NB4 (cell line): ENCODE measurements around the gene PTPN9.
A peak's percentile ranks its signal among the peaks of the same experiment; 100 is the strongest.

Source experiments
- DNase-seq: peaks from one replicate; pipeline ENCODE4 v3.0.0; 2010; ENCODE audit warnings: low read depth
- H3K4me3 ChIP-seq: one replicate; pipeline ENCODE4 v1.5.1; 2011; ENCODE audit warnings: mild to moderate bottlenecking, low read depth, low read length, moderate library complexity
- MYC ChIP-seq: IDR thresholded peaks from 2 replicates; pipeline ENCODE4 v1.6.1; 2011; ENCODE audit warnings: low read depth, low read length
- POLR2A ChIP-seq: IDR thresholded peaks from 2 replicates; pipeline ENCODE4 v1.6.1; 2011; ENCODE audit warnings: mild to moderate bottlenecking; ENCODE audit not compliant: insufficient read length; ENCODE audit errors: extremely low read depth
- TF ChIP-seq, protein P1 (sequence below): IDR thresholded peaks from one replicate; pipeline ENCODE4 v1.5.1; 2012; ENCODE audit warnings: low read depth, low read length
- TF ChIP-seq, protein P2 (sequence below): IDR thresholded peaks from 2 replicates; pipeline ENCODE4 v1.6.1; 2011; ENCODE audit warnings: low read depth, low read length

Gene PTPN9

DNA sequence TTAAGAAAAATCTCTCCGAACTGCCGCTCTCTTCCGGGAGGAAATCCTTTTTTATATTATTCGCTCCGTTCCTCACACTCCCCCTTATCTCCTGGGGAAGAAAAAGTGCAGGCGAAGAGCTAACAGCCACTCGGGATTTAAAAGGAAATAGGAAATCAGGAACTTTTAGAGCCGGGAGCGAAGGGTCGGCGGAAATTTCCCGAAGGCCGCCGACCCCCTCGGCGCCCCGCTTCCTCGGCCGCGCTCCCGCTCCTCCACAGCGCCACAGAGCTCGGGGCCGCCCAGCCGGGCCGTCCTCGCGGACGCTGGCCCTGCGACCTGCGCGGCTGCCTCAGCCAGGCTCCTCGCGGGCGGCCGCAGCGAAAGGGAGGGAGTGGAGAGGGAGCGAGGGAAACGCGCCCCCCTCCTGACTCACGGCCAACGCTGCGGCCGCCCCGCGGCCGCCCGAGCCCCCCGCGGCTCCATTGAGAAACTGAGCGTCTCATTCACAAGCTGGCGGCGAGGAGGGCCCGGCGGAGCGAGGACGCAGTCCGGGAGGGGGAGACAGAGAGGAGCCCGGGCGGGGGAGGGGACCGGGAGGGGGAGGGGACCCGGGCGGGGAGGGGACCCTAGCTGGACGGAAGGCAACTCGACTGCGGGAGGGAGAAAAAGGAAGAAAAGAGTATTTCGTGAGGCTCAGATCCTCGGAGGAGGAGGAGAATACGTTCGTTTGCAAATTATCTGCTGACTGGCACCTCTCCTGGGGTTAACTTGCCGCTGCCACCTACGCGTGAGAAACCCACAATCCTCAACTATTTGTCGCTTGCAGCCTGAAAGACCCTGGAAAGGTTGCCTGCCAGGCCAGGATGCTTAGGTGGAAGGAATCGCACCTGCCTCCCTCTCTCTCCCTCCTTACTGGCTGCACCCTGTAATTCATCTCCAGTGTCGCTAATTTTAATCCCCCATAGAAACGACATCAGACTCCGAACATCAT is at the start of gene PTPN9:
TSS of gene PTPN9 (minus strand) at position 368 of the 973 bp plus-strand sequence. CDS start 539 bp downstream, outside the sequence.
- DNase-seq, result peak; percentile 95
- peak within 1 kb of the TSS; percentile 87 for H3K4me3 ChIP-seq
- TF ChIP-seq, protein P1, sequence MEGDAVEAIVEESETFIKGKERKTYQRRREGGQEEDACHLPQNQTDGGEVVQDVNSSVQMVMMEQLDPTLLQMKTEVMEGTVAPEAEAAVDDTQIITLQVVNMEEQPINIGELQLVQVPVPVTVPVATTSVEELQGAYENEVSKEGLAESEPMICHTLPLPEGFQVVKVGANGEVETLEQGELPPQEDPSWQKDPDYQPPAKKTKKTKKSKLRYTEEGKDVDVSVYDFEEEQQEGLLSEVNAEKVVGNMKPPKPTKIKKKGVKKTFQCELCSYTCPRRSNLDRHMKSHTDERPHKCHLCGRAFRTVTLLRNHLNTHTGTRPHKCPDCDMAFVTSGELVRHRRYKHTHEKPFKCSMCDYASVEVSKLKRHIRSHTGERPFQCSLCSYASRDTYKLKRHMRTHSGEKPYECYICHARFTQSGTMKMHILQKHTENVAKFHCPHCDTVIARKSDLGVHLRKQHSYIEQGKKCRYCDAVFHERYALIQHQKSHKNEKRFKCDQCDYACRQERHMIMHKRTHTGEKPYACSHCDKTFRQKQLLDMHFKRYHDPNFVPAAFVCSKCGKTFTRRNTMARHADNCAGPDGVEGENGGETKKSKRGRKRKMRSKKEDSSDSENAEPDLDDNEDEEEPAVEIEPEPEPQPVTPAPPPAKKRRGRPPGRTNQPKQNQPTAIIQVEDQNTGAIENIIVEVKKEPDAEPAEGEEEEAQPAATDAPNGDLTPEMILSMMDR, result peak; percentile 20
- TF ChIP-seq, protein P2, sequence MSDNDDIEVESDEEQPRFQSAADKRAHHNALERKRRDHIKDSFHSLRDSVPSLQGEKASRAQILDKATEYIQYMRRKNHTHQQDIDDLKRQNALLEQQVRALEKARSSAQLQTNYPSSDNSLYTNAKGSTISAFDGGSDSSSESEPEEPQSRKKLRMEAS, result peak; percentile 37; the same call in 1 of the 2 replicates
- TF ChIP-seq POLR2A, result peak; percentile 73
- TF ChIP-seq MYC, result peak; percentile 3; the same call in 1 of the 2 replicates

DNA sequence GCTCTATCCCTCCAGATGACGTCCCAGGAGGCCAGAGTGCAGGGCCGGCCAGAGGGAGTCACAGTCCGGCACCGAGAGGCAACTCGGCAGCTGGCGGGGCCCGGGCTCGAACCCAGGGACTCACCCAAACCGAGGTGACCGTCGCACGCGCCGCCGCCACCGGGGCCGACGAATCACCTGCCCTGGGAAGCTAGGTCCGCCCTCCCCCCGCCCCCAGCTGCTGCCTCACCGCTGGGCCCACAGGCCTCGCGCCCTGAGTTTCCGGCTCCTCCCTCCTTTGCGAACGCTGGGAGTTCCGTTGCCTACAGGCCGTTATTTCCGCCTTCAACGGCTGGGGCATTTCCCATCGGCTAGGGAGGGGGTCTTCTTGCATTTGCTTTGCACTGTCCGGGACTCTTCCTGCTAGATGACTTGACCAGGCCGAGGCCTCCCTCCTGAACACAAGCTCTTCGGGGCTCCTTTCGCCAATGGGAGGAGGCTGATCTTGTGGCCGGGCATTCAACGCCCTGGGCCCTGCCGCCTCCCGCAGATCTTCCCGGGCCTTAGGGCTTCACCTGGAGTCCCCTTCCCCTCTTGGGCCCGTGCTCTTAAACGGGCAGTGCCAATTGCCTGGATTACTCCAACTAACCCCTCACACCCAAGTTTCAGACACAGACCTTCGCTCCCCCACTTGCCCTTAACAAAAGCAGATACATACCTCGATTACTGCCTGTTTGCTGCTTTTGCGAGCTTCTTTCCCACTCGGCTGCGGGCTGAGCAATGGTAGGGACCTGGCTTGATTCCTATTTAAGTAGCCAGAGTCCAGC is 46.6 kb upstream of the PTPN9 start, which contains the start of gene SNUPN:
TSS of gene SNUPN (minus strand) at position 184 of the 806 bp plus-strand sequence. CDS start 4,674 bp downstream, outside the sequence.
- peak; percentile 99 for DNase-seq
- TF ChIP-seq POLR2A, result peak; percentile 87
- TF ChIP-seq MYC, result peak; percentile 95
- TF ChIP-seq, protein P2, result peak; percentile 86
- TF ChIP-seq, protein P1, result no peak

DNA sequence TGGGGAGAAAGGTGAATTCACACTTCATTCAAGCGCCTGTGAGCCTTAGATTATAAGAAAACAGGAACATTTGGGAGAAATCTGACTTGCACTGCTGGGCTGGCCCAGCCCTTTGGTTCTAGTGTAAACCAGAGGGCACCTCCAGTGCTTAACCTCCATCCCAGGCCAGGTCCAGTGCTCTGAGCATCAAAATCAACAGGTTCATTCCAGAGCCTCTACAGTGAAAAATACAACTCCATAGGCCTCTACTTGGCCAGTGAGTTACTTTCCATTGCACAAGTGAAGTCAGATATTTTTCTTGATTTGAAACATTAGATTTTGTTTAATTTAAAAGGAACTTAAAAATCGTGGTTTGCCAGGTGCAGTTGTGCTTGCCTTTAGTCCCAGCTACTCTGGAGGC is 43.4 kb upstream of the PTPN9 start:
- no peak overlapping the region for H3K4me3 ChIP-seq
- DNase-seq, result no peak
- TF ChIP-seq, protein P1, result no peak
- TF ChIP-seq, protein P2, result no peak
- TF ChIP-seq POLR2A (no peak), MYC (no peak)

More for the DNA sequence above, 46.6 kb upstream of the PTPN9 start, which contains the start of gene SNUPN:
- H3K4me3 ChIP-seq, result peak within 1 kb of the TSS; percentile 89

DNA sequence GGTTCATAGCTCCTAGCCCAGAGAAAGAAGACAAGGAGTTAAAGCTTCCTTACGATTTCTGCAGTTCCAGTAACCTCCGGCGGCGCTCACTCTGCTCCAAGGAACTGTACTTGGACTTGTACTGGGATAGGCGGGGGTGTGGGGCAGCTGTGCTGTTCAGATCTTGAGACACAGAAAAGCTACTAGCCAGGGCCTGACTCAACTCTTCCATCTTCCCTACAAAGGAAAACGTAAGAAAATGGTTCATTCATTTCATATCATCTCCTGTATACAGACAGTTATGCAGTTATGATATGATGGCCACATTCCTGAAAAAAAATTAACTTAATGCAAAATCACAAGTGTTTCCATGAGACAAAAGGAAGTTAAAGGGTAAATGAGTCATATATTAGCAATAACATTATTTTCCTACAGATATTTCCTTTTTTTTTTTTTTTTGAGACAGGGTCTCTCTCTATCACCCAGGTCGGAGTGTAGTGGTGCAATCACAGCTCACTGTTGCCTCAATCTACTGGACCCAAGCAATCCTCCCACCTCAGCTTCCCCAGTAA is 41.8 kb upstream of the PTPN9 start:
- TF ChIP-seq, protein P2, result no peak
- no peak for TF ChIP-seq MYC
- no peak for TF ChIP-seq POLR2A
- H3K4me3 ChIP-seq, result no peak overlapping the region
- peak; percentile 56 for DNase-seq

DNA sequence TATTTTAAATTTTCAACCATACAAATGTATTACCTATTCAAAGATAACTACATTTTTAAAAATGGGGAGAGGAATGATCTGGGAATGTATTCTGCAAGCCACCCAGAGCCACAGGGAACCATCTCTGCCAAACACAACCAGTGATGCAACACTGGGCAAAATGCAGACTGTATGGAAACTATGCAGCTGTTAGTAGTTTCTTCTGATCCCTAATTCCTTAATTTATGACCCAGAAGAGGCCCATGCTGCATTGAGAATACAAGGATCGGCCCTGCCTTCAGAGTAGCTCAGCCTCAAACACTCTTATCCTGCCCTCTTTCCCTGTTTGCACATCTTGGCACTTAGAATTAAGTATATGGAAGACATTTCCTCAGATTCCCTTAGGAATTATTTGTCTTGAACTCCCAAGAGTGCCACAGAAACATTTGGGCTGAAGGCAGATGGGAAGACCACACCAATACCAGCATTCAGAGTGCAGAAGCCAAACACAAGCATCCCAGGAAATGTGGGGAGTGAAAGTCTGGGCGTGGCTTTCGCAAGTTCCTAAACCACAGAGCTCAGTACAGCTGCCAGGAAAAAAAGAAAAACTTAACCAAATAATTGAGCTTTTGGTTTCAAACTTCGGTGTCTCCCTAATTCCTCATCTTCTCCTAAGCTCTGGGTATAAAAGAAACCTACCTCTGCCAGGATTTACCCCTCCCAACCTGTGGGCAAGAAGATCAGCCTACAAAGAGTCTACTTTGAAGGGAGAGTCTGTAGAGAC is 41.1 kb upstream of the PTPN9 start:
- peak; percentile 62 for DNase-seq
- no peak overlapping the region for H3K4me3 ChIP-seq
- TF ChIP-seq POLR2A (no peak), MYC (no peak)
- TF ChIP-seq, protein P1, result no peak
- TF ChIP-seq, protein P2, result no peak
